ENCODE results near the gene HERC5.
A peak's percentile ranks its signal among the peaks of the same experiment; 100 is the strongest.

HERC5 gene

DNA sequence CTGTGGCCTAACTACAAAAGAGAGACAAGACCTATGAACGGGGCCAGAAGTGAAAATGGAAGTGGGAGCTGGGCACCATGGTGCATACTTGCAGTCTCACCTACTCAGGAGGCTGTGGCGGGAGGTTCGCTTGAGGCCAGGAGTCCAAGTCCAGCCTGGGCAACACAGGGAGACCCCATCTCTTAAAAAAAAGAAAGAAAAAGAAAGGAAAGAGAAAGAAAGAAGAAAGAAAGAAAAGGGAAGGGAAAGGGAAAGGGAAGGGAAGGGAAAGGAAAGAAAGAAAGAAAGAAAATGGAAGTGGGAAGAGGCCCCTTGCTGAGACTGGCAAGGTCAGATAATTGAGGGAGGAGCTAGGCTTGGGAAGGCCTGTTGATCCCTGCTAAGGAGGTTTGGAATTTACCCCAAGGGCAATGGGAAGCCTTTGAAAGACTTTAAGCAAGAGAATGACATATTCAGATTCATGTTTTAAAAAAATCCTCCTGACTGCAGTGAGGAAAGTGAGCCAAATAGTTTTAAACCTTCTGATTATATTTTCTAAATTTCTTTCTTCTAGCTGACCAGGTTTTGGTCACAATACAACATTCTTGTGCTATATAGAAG lies 17.7 kb upstream of the HERC5 start:
- no peak for DNase-seq (ENCODE audit: low read depth)
- TF ChIP-seq, protein P1, sequence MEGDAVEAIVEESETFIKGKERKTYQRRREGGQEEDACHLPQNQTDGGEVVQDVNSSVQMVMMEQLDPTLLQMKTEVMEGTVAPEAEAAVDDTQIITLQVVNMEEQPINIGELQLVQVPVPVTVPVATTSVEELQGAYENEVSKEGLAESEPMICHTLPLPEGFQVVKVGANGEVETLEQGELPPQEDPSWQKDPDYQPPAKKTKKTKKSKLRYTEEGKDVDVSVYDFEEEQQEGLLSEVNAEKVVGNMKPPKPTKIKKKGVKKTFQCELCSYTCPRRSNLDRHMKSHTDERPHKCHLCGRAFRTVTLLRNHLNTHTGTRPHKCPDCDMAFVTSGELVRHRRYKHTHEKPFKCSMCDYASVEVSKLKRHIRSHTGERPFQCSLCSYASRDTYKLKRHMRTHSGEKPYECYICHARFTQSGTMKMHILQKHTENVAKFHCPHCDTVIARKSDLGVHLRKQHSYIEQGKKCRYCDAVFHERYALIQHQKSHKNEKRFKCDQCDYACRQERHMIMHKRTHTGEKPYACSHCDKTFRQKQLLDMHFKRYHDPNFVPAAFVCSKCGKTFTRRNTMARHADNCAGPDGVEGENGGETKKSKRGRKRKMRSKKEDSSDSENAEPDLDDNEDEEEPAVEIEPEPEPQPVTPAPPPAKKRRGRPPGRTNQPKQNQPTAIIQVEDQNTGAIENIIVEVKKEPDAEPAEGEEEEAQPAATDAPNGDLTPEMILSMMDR (conservative IDR thresholded peaks at IDR 0.05; ENCODE audit: low read length) = no peak
- no peak overlapping the region for H3K4me3 ChIP-seq (ENCODE audit: low read length)

GRCh38 chr4:88440146-88440545 lies 16.8 kb upstream of the HERC5 start:
- TF ChIP-seq, protein P1 (conservative IDR thresholded peaks at IDR 0.05; ENCODE audit: low read length) = no peak
- H3K4me3 ChIP-seq (ENCODE audit: low read length) = no peak overlapping the region
- no peak for DNase-seq (ENCODE audit: low read depth)

GRCh38 chr4:88441696-88442095 lies 15.2 kb upstream of the HERC5 start:
- no peak overlapping the region for H3K4me3 ChIP-seq (ENCODE audit: low read length)
- TF ChIP-seq, protein P1 (conservative IDR thresholded peaks at IDR 0.05; ENCODE audit: low read length) = no peak
- no peak for DNase-seq (ENCODE audit: low read depth)

DNA sequence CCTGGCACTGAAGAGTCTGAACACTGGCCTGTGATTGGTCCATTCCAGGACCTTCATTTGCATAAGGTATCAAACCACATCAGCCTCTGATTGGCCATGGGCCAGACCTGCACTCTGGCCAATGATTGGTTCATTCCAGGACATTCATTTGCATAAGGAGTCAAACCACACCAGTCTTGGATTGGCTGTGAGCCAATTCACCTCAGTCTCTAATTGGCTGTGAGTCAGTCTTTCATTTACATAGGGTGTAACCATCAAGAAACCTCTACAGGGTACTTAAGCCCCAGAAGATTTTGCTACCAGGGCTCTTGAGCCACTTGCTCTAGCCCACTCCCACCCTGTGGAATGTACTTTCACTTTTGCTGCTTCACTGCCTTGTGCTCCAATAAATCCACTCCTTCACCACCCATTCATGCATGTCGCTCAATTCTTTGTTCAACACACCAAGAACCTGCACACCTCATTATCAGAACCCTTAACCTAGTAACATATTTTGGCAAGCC lies 14.2 kb upstream of the HERC5 start:
- TF ChIP-seq, protein P1 (conservative IDR thresholded peaks at IDR 0.05; ENCODE audit: low read length) = no peak
- no peak for DNase-seq (ENCODE audit: low read depth)
- H3K4me3 ChIP-seq (ENCODE audit: low read length) = no peak overlapping the region

- DNase-seq (ENCODE audit: low read depth) = no peak
- no peak overlapping the region for H3K4me3 ChIP-seq (ENCODE audit: low read length)
- TF ChIP-seq, protein P1 (conservative IDR thresholded peaks at IDR 0.05; ENCODE audit: low read length) = no peak
Observed at GRCh38 chr4:88443486-88443885, 13.4 kb upstream of the HERC5 start.

- TF ChIP-seq, protein P1 (conservative IDR thresholded peaks at IDR 0.05; ENCODE audit: low read length) = no peak
- H3K4me3 ChIP-seq (ENCODE audit: low read length) = no peak overlapping the region
- no peak for DNase-seq (ENCODE audit: low read depth)
Observed at GRCh38 chr4:88445252-88445651, 11.7 kb upstream of the HERC5 start.

GRCh38 chr4:88446124-88446523 lies 10.8 kb upstream of the HERC5 start:
- peak; percentile 1 for DNase-seq (ENCODE audit: low read depth)
- no peak overlapping the region for H3K4me3 ChIP-seq (ENCODE audit: low read length)
- TF ChIP-seq, protein P1 (conservative IDR thresholded peaks at IDR 0.05; ENCODE audit: low read length) = no peak
